Measurements from ENCODE around the gene PNLIPRP3.

PNLIPRP3 gene

GRCh38 chr10:116451711-116452337, 24.2 kb downstream of the PNLIPRP3 start:
- FAIRE-seq, result no peak

GRCh38 chr10:116452338-116452720, 24.7 kb downstream of the PNLIPRP3 start:
- FAIRE-seq, result no peak

DNA sequence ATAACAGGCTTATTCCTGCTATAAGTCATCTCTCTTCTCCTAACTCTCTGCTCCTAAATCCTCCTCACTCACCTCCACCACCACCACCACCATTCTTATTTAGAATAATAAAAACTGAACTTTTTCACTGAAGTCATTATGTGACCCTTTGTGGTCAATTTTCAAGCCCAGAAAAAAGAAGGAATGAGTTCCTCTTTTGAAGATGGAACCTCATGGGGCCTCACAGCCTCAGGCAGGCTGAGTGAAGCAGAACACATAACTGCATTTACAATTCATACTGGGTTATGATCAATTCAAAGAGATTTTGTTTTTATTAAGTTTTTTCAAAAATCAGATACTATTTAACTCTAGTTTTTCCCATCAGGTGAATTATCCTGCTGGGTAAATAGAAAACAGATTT, 29.8 kb downstream of the PNLIPRP3 start:
- no peak for FAIRE-seq

DNA sequence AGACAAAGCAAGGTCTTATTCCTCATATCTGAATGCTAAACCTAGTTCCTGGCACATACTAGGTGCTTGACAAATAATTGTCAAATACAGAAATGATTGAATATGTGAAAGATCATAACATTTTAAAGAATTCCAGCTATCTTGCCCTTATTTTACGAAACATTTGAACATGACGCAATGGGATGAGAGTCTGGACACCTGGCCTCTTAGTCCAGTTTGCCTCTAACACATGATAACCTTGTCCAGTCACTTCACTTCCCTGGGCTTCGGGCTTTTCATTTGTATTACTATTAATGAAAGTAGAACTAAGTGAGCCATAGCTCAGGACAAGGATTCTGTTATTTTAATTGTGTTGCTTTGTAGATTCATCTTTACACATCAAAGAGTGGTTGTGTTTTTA, 32.6 kb downstream of the PNLIPRP3 start:
- FAIRE-seq, result no peak

- FAIRE-seq, result no peak
These were observed 34.0 kb downstream of the PNLIPRP3 start for GRCh38 chr10:116461680-116462079.

- FAIRE-seq, result no peak
These were observed 36.6 kb downstream of the PNLIPRP3 start for GRCh38 chr10:116464257-116464656.

GRCh38 chr10:116465546-116465945, 37.9 kb downstream of the PNLIPRP3 start:
- FAIRE-seq, result no peak

GRCh38 chr10:116466715-116467422, 39.2 kb downstream of the PNLIPRP3 start:
- no peak for FAIRE-seq

- no peak for FAIRE-seq
These were observed 41.8 kb downstream of the PNLIPRP3 start for GRCh38 chr10:116469437-116469836.

GRCh38 chr10:116470071-116470470, 42.4 kb downstream of the PNLIPRP3 start:
- FAIRE-seq, result no peak

- FAIRE-seq, result no peak
These were observed 43.2 kb downstream of the PNLIPRP3 start for GRCh38 chr10:116470768-116471415.

DNA sequence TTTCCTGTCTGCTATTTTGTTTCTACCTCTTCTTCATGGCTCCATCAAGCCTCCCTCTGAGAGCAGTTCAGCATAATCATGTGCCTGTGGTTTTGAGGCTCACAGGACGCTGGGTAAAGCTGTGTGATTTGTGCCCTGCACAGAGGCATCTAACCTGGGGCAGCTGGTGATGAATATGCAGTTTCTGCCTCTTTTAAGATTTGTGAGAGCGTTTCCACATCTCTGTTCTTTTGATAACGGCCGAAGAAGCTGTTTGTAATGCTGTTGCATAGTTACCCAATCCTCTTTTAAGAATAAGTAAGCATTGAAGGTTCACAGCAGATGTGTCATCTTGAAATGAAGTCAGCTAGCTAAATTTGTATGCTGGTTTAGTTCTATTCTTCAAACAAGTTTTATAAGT, 45.2 kb downstream of the PNLIPRP3 start:
- no peak for FAIRE-seq

GRCh38 chr10:116475866-116476265, 48.2 kb downstream of the PNLIPRP3 start:
- no peak for FAIRE-seq

DNA sequence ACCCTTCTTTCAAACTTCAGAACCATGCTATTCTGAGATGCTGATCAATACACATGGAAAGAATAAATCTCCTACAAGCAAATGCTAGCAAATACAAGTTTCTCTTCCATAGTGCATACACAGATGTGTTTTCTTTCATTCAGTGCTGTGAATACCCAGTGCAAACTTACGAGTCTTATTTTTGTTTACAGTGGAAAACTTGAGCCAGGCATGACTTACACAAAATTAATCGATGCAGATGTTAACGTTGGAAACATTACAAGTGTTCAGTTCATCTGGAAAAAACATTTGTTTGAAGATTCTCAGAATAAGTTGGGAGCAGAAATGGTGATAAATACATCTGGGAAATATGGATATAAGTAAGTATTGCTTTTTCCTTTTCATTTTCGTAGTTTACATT, 48.8 kb downstream of the PNLIPRP3 start:
- FAIRE-seq, result no peak

GRCh38 chr10:116477986-116478664, 50.5 kb downstream of the PNLIPRP3 start:
- no peak for FAIRE-seq

DNA sequence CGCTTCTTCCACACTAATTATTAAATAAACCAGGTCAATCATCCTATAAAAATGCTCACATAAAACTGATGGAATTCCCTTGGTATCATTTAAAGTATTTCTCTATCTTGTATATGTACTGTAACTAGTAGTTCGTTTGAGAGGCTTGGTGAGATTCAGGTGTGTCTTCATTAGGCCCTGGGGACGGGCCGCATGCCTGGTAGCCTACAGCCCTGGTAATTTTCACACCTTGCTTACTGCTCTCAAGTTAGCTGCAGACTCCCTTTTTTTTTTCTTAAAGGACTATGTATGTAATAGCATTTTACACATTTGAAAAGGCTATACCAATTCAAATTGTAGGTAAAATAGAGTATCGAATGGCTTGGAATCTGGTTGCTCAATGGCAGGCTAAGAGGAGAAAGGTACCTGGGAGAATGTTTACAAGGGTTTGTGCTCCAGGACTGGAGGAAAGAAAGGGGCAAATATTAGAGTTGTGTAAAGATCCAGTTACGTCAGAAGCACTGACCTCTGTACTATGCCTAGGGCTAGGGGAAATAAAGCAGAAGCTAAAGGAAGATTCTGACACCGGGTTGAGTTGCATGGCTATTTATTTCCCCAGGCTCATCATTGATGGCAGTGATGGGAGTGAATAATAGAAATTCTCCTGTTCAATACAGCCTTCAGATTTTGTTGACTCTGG, 59.3 kb downstream of the PNLIPRP3 start:
- FAIRE-seq, result no peak

- no peak for FAIRE-seq
These were observed 60.1 kb downstream of the PNLIPRP3 start for GRCh38 chr10:116487522-116488430.

DNA sequence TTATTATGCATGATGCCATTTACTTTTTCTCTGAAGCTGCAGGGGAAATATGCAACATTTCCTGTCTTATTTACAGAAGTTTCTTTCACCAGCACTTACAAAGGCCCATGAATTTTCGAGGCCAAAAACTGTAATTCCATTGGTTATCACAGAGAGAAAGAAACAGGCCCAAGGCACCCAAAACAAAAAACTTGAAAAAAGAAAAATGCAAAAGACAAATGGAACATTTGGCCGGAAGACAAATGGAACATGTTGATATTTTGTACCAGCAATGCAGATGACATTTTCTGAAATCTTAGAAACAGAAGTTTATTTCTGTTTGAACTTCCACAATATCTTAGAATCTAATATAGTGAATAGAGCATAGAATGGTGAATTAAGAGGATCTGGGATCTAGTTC, 61.8 kb downstream of the PNLIPRP3 start:
- FAIRE-seq, result no peak

DNA sequence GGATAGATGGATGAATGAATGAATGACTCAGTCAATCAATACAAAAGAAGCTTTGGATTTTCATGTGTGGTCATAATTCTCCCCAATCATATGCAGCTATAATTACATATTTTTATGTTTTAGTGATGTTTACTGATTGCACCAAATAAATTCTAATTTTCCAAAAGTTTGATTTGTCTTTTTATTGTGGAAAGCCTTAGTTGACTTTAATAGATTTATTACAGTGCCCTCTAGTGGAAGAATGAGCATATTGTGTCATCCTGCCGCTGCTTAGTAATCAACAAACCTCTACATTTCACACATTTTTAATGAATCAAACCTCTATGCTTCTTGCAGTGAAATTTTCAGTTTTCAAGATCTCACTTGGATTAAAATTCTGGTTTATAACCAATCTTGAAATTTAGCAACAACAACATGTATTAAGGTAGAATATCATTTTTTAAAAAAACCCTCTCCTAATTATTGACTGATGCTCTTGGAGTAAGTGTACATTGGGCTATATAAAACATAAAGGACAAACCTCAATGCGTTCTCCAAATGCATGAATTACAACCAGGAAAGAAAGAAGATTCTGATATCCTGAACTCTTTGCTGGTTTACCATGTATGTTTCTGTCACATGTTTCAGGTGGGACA, 62.5 kb downstream of the PNLIPRP3 start:
- peak; percentile 81 for FAIRE-seq

DNA sequence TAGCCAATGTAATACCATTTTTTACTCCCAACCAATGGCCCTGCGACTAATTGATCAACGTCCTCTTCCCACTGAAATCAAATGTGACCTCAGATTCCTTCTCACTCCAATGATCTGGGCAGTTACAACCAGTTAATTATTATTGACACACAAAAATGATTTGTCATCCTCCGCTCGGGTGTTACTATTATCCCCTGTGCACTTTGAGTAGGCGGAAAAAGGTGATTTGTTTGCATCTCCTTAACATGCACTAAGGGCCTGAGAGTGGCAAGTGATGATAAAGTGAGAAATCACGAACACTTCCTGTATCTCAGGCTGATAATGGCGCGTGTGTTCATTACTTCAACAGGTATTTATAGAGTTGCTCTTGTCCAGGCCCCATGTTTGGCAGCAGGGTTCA, 77.1 kb downstream of the PNLIPRP3 start:
- no peak for FAIRE-seq

GRCh38 chr10:116510565-116510964, 82.9 kb downstream of the PNLIPRP3 start:
- no peak for FAIRE-seq

GRCh38 chr10:116511365-116511764, 83.7 kb downstream of the PNLIPRP3 start:
- FAIRE-seq, result no peak

Measured in G401.6 (cell line).